Vagina (tissue), 2 donors: ENCODE results near the gene SYNE1. TPM values are rescaled to one million over a fixed set of nuclear protein-coding genes. Genes with fewer than 3 reads are reported as not detected.

Source experiments
- DNase-seq, 2 donors: peaks; one replicate each; pipeline ENCODE4 v3.0.0-alpha.2; 2017; ENCODE audit errors: extremely low spot score in 2 of 2
- H3K27ac ChIP-seq: fragments of 200-600 bp; sonication (generic); one replicate; pipeline ENCODE4 v1.5.1; 2019
- H3K27me3 ChIP-seq: fragments of 200-600 bp; sonication (generic); one replicate; pipeline ENCODE4 v1.5.1; 2019
- H3K36me3 ChIP-seq, 2 donors: fragments of 200-600 bp; sonication (generic); one replicate each; pipeline ENCODE4 v1.5.1; 2017 to 2019
- H3K4me1 ChIP-seq: fragments of 200-600 bp; sonication (generic); one replicate; pipeline ENCODE4 v1.5.1; 2019
- H3K4me3 ChIP-seq, 2 donors: fragments of 200-600 bp; sonication (generic); 1 replicate in 1 of 2; 2 replicates in 1 of 2; pipeline ENCODE4 v1.5.1; 2016 to 2019
- H3K9me3 ChIP-seq: fragments of 200-600 bp; sonication (generic); one replicate; pipeline ENCODE4 v1.5.1; 2019
- POLR2A ChIP-seq, 2 donors: fragments of 450-650 bp; IDR thresholded peaks; one replicate each; pipeline ENCODE4 v1.6.1; 2017; ENCODE audit warnings: antibody characterized with exemption in 2 of 2, mild to moderate bottlenecking in 2 of 2, moderate library complexity in 2 of 2
- POLR2AphosphoS5 ChIP-seq, 2 donors: sonication (generic); formaldehyde crosslinking; IDR thresholded peaks; one replicate each; pipeline ENCODE4 v1.9.0; 2017; ENCODE audit warnings: antibody characterized with exemption in 2 of 2, mild to moderate bottlenecking in 2 of 2, low read depth in 1 of 2; ENCODE audit not compliant: insufficient read depth in 1 of 2
- intact Hi-C: fragments of 100-400 bp; cut with DNase I; formaldehyde crosslinking; loops from one replicate; pipeline ENCODE4 v1.15.1; 2023
- total RNA-seq: library from RNA; depleted of rRNA; stranded (reverse); fragments of >200 nt; gene quantifications from one replicate; pipeline ENCODE4 v1.2.3, GENCODE V29; 2016
- TF ChIP-seq, protein P1 (sequence below), 3 experiments: fragments of 450-650 bp in 2 of 3; fragments of 200-600 bp in 1 of 3; sonication (generic) in 1 of 3; IDR thresholded peaks; one replicate each; pipeline ENCODE4 v1.5.1; 2017 to 2019; ENCODE audit warnings: antibody characterized with exemption in 3 of 3, mild to moderate bottlenecking in 2 of 3, moderate library complexity in 2 of 3

The SYNE1 gene
- total RNA-seq, 1 donor from 2014 or later: 81.5 TPM

- H3K9me3 ChIP-seq: no peaks in the 10 kb centered on the region
- H3K27me3 ChIP-seq: no peaks in the 10 kb centered on the region
- H3K36me3 ChIP-seq: peaks cover 0 to 11% of the 10 kb centered on the region in 2 donors
- TF ChIP-seq, protein P1, sequence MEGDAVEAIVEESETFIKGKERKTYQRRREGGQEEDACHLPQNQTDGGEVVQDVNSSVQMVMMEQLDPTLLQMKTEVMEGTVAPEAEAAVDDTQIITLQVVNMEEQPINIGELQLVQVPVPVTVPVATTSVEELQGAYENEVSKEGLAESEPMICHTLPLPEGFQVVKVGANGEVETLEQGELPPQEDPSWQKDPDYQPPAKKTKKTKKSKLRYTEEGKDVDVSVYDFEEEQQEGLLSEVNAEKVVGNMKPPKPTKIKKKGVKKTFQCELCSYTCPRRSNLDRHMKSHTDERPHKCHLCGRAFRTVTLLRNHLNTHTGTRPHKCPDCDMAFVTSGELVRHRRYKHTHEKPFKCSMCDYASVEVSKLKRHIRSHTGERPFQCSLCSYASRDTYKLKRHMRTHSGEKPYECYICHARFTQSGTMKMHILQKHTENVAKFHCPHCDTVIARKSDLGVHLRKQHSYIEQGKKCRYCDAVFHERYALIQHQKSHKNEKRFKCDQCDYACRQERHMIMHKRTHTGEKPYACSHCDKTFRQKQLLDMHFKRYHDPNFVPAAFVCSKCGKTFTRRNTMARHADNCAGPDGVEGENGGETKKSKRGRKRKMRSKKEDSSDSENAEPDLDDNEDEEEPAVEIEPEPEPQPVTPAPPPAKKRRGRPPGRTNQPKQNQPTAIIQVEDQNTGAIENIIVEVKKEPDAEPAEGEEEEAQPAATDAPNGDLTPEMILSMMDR (IDR thresholded peaks at IDR 0.05): no peak
- TF ChIP-seq POLR2AphosphoS5 (IDR thresholded peaks at IDR 0.05; ENCODE audit: insufficient read depth in 1 of 2, low read depth in 1 of 2) (no peak), POLR2A (IDR thresholded peaks at IDR 0.05) (no peak)
- intact Hi-C loops: no loop called here
- no peak overlapping the region for H3K4me3 ChIP-seq
- no peak overlapping the region for H3K27ac ChIP-seq
- no peaks in the 10 kb centered on the region for H3K4me1 ChIP-seq
- DNase-seq: no peak
Measured at GRCh38 chr6:152310371-152310954, 326.7 kb downstream of the SYNE1 start.

DNA sequence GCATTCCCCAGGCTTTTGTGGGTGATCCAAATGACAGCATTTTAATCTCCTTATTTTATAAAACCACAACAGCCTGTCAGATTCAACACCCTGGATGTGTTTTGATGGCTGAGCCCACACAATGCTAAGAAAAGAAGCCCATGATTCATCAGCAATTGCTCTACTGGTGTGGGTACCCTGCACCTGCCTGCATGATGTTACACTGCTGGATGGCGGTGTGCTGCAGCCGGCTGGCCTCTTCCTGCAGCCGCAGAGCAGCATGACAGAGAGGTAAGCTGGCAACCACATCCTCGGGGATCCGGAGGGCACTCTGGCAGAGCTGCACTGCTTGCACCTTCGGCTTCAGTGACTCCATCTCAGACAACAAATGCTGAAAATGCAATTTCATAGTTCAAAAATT lies 327.5 kb downstream of the SYNE1 start:
- peaks cover 0 to 11% of the 10 kb centered on the region in 2 donors for H3K36me3 ChIP-seq
- no peak for DNase-seq
- H3K4me1 ChIP-seq: no peaks in the 10 kb centered on the region
- no peak overlapping the region for H3K4me3 ChIP-seq
- no peaks in the 10 kb centered on the region for H3K9me3 ChIP-seq
- no peaks in the 10 kb centered on the region for H3K27me3 ChIP-seq
- intact Hi-C loops: no loop called here
- H3K27ac ChIP-seq: no peak overlapping the region
- TF ChIP-seq POLR2A (IDR thresholded peaks at IDR 0.05) (no peak), POLR2AphosphoS5 (IDR thresholded peaks at IDR 0.05; ENCODE audit: insufficient read depth in 1 of 2, low read depth in 1 of 2) (peak in 1 of 2 donors; percentile 38)
- TF ChIP-seq, protein P1 (IDR thresholded peaks at IDR 0.05): no peak

GRCh38 chr6:152309006-152309405 lies 328.2 kb downstream of the SYNE1 start:
- Histone ChIP-seq H3K4me1 (no peaks in the 10 kb centered on the region), H3K36me3 (peaks cover 0 to 11% of the 10 kb centered on the region in 2 donors), H3K27me3 (no peaks in the 10 kb centered on the region), H3K9me3 (no peaks in the 10 kb centered on the region), H3K27ac (no peak overlapping the region), H3K4me3 (no peak overlapping the region)
- no peak for DNase-seq
- intact Hi-C loops: no loop called here
- TF ChIP-seq, protein P1 (IDR thresholded peaks at IDR 0.05): no peak
- TF ChIP-seq POLR2AphosphoS5 (IDR thresholded peaks at IDR 0.05; ENCODE audit: insufficient read depth in 1 of 2, low read depth in 1 of 2) (no peak), POLR2A (IDR thresholded peaks at IDR 0.05) (no peak)

DNA sequence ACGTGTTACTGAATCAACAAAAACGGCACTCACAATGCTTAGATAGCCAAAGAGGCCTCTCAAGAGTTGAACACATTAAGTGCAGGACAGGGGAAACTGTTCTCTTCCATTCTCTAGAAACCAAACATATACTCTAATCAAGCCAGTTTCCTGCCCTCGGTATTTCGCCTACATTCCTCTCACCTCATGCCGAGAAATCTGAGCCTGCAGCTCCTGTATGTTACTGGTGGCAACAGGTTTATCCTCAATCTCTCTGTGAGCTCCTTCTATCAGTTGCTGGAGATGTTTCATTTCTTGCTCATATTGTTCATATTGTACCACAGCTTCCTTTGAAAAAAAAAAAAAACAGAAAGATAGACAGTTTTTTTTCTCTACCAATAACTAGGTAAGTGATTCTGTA lies 328.9 kb downstream of the SYNE1 start:
- H3K4me1 ChIP-seq: no peaks in the 10 kb centered on the region
- no peaks in the 10 kb centered on the region for H3K9me3 ChIP-seq
- H3K4me3 ChIP-seq: no peak overlapping the region
- DNase-seq: no peak
- intact Hi-C loops: no loop called here
- H3K36me3 ChIP-seq: peaks cover 0 to 11% of the 10 kb centered on the region in 2 donors
- no peak overlapping the region for H3K27ac ChIP-seq
- TF ChIP-seq, protein P1 (IDR thresholded peaks at IDR 0.05): no peak
- TF ChIP-seq POLR2AphosphoS5 (IDR thresholded peaks at IDR 0.05; ENCODE audit: insufficient read depth in 1 of 2, low read depth in 1 of 2): no peak
- no peak for TF ChIP-seq POLR2A (IDR thresholded peaks at IDR 0.05)
- H3K27me3 ChIP-seq: no peaks in the 10 kb centered on the region

DNA sequence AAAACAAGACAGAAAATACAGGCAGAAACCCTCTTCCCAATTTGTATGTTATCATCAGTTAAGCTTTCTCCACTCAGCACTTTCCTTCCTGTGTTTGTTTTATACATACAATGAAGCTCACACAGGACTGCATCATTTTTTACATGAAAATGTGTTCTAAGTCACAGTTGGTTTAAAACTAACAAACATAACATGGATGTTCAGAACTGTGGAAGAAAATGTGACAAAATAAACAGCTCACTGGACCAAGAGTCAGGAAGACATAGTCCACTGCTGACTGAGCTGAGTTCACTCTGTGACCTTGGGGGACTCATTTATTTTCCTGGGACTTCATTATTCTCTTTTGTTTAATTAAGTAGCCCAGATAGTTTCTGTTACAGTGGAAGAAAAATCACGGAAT lies 331.5 kb downstream of the SYNE1 start:
- no peak for DNase-seq
- intact Hi-C loops: no loop called here
- no peaks in the 10 kb centered on the region for H3K9me3 ChIP-seq
- peaks cover 0 to 7% of the 10 kb centered on the region in 2 donors for H3K36me3 ChIP-seq
- no peak overlapping the region for H3K27ac ChIP-seq
- peaks cover 8% of the 10 kb centered on the region for H3K4me1 ChIP-seq
- H3K4me3 ChIP-seq: no peak overlapping the region
- H3K27me3 ChIP-seq: no peaks in the 10 kb centered on the region
- TF ChIP-seq POLR2AphosphoS5 (IDR thresholded peaks at IDR 0.05; ENCODE audit: insufficient read depth in 1 of 2, low read depth in 1 of 2) (no peak), POLR2A (IDR thresholded peaks at IDR 0.05) (no peak)
- TF ChIP-seq, protein P1 (IDR thresholded peaks at IDR 0.05): no peak
